Erythroblast (primary cell): ENCODE results near the gene FBXO10.
"Not testable (repeated sequence)": the region's sequence is repeated elsewhere in the genome, so short reads cannot be mapped to it uniquely, and the experiment has no call there.

Experiments
- GATA1 ChIP-seq: IDR thresholded peaks from 2 replicates; pipeline ENCODE4 v1.6.1; 2011; ENCODE audit warnings: low read depth, mild to moderate bottlenecking, control low read depth, low read length, moderate library complexity
- POLR2A ChIP-seq: IDR thresholded peaks from 2 replicates; pipeline ENCODE4 v1.6.1; 2011; ENCODE audit warnings: mild to moderate bottlenecking, low read length

DNA sequence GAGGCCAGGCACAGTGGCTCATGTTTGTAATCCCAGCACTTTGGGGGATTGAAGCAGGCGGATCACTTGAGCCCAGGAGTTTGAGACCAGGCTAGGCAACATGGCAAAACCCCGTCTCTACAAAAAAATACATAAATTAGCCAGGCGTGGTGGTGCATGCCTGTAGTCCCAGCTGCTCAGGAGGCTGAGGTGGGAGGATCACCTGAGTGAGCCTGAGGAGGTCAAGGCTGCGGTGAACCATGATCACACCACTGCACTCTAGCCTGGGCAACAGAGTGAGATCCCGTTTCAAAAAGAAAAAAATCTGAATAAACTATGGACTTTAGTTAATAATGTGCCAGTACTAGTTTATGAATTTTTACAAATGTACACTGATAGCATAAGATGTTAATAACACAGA, 66.1 kb downstream of the FBXO10 start:
- not testable (repeated sequence) for TF ChIP-seq POLR2A, GATA1
